T-cell (primary cell): ENCODE data around the gene DIPK1B. TPM values are rescaled to one million over a fixed set of nuclear protein-coding genes. Genes with fewer than 3 reads are reported as not detected.

Source experiments
- ATAC-seq, 4 experiments: fragments of 200-7000 bp in 3 of 4; fragments of 150-1000 bp in 1 of 4; cut with Tn5 transposase; replicated peaks in 1 of 4; 1 replicate in 3 of 4; 2 replicates in 1 of 4; pipeline ENCODE4 v1.10.0; 2021; ENCODE audit warnings: moderate library complexity in 3 of 4, mild to moderate bottlenecking in 2 of 4, moderate number of reproducible peaks in 1 of 4
- CTCF ChIA-PET, 2 donors: fragments of 300-600 bp; sonication (Branson Sonifier 250); formaldehyde crosslinking; loops; one replicate each; lab custom pipeline; 2022; ENCODE audit warnings: antibody characterized with exemption in 2 of 2; lab: Charles Lee
- POLR2A ChIA-PET, 2 donors: fragments of 300-600 bp; sonication (Branson Sonifier 250); formaldehyde crosslinking; loops; one replicate each; lab custom pipeline; 2022; ENCODE audit warnings: antibody characterized with exemption in 2 of 2; lab: Charles Lee
- DNase-seq, 35 experiments: peaks; one replicate each; pipeline versions ENCODE4 v3.0.0 to v3.0.0-alpha.2; 2013 to 2023
- H3K27ac ChIP-seq: one replicate; pipeline ENCODE4 v1.5.1; 2013; ENCODE audit warnings: low read length
- H3K27me3 ChIP-seq, 2 experiments: replicated peaks in 1 of 2; 1 replicate in 1 of 2; 2 replicates in 1 of 2; pipeline versions ENCODE4 v1.6.1 to v1.7.0; 2013; ENCODE audit warnings: low read length in 1 of 2, mixed read lengths in 1 of 2; ENCODE audit not compliant: control insufficient read depth in 2 of 2, insufficient read depth in 2 of 2; ENCODE audit errors: extremely low read depth in 1 of 2
- H3K36me3 ChIP-seq, 2 donors: 1 replicate in 1 of 2; 2 replicates in 1 of 2; pipeline versions ENCODE4 v1.6.1 to v1.7.0; 2013; ENCODE audit warnings: low read length in 1 of 2; ENCODE audit not compliant: control insufficient read depth in 2 of 2, insufficient read depth in 1 of 2; ENCODE audit errors: extremely low read depth in 1 of 2
- H3K4me1 ChIP-seq, 2 experiments: 1 replicate in 1 of 2; 2 replicates in 1 of 2; pipeline versions ENCODE4 v1.6.1 to v1.7.0; 2013; ENCODE audit warnings: low read length in 2 of 2, mixed read lengths in 1 of 2; ENCODE audit not compliant: insufficient read depth in 2 of 2, control insufficient read depth in 1 of 2; ENCODE audit errors: extremely low read depth in 1 of 2
- H3K4me3 ChIP-seq, 2 donors: 1 replicate in 1 of 2; 2 replicates in 1 of 2; pipeline versions ENCODE4 v1.5.1 to v1.7.0; 2013; ENCODE audit warnings: mild to moderate bottlenecking in 2 of 2, low read length in 1 of 2, moderate library complexity in 1 of 2; ENCODE audit not compliant: control insufficient read depth in 1 of 2; ENCODE audit errors: extremely low read depth in 1 of 2
- H3K9me3 ChIP-seq: 2 replicates; pipeline ENCODE4 v1.7.0; 2013
- H3K27ac Mint-ChIP-seq, 2 donors: one replicate each; pipeline ENCODE4 v1.8.0; 2020 to 2021; ENCODE audit warnings: mild to moderate bottlenecking in 2 of 2, mixed read lengths in 2 of 2
- H3K27me3 Mint-ChIP-seq, 2 donors: one replicate each; pipeline ENCODE4 v1.8.0; 2021 to 2022; ENCODE audit warnings: mixed read lengths in 2 of 2
- H3K36me3 Mint-ChIP-seq: one replicate; pipeline ENCODE4 v1.8.0; 2021; ENCODE audit warnings: mixed read lengths
- H3K4me1 Mint-ChIP-seq, 3 donors: one replicate each; pipeline ENCODE4 v1.8.0; 2020 to 2022; ENCODE audit warnings: mixed read lengths in 3 of 3, mild to moderate bottlenecking in 1 of 3
- H3K4me3 Mint-ChIP-seq, 3 donors: one replicate each; pipeline ENCODE4 v1.8.0; 2020 to 2022; ENCODE audit warnings: mild to moderate bottlenecking in 3 of 3, mixed read lengths in 3 of 3, moderate library complexity in 3 of 3
- H3K9me3 Mint-ChIP-seq, 3 donors: one replicate each; pipeline ENCODE4 v1.8.0; 2020 to 2022; ENCODE audit warnings: mixed read lengths in 3 of 3
- WGBS: methylation state at CpG from one replicate; pipeline ENCODE4 v1.1.5; 2013; ENCODE audit warnings: missing lambda C conversion rate; ENCODE audit not compliant: insufficient coverage; 5-methylcytosine and 5-hydroxymethylcytosine counted together
- total RNA-seq, 35 experiments: library from RNA in 6 of 35; stranded (reverse) in 6 of 35; fragments of 120-200 nt in 1 of 35; gene quantifications; one replicate each; pipeline versions ENCODE4 v1.2.1 to v1.2.4 and lab custom pipeline; 2013 to 2026

DIPK1B gene
- total RNA-seq, 5 donors from 2014 or later (not counting 1 experiment from before 2014, with no cell fraction given): 0.25 to 2.1 (median 0.77) TPM

DNA sequence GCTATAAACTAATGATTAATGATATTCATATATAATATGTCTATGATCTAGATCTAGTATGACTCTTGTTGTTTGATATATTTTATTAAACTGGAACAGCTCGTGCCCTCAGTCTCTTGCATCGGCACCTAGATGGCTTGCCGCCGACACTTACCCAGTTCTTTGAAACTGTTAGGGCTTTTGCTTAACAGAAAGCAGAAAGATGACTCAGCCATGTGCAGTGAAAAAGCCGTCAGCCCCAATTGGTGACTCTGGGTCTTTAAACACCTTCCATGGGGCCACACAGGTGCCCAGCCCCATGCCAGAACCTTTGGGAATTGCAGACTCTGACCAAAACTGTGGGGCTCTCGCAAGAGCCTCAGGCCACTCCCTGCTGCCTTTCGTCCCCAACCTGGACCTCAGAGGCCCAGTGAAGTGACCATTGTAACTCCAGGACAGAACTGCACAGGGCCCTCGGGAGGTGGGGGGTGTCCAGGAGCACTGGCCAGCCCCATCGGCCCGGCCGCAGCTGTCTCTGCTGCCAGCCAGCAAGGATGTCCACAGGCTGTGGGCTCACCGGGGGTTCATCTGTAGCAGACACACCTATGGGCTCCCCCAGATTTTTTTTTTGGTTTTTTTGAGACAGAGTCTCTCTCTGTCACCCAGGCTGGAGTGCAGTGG is 22.6 kb downstream of the DIPK1B start:
- Histone ChIP-seq H3K4me1 (no peaks in the 10 kb centered on the region), H3K27ac (no peak overlapping the region), H3K9me3 (no peaks in the 10 kb centered on the region), H3K4me3 (no peak overlapping the region), H3K36me3 (no peaks in the 10 kb centered on the region), H3K27me3 (peaks cover 0 to under 1% of the 10 kb centered on the region in 2 experiments)
- WGBS: 57% methylated on average over 11 of the region's 12 CpGs
- no peaks in the 10 kb centered on the region for H3K9me3 Mint-ChIP-seq
- DNase-seq (no peak), ATAC-seq (no peak)
- H3K4me3 Mint-ChIP-seq: no peak overlapping the region
- ChIA-PET POLR2A (no interaction called here), CTCF (no interaction called here)
- H3K27ac Mint-ChIP-seq: no peak overlapping the region
- H3K4me1 Mint-ChIP-seq: no peaks in the 10 kb centered on the region
- no peaks in the 10 kb centered on the region for H3K36me3 Mint-ChIP-seq
- no peaks in the 10 kb centered on the region for H3K27me3 Mint-ChIP-seq

- CTCF ChIA-PET: no interaction called here
These were observed 23.6 kb downstream of the DIPK1B start for GRCh38 chr9:136735812-136736480.

GRCh38 chr9:136738960-136739359 is 26.6 kb downstream of the DIPK1B start:
- H3K9me3 ChIP-seq: no peaks in the 10 kb centered on the region
- POLR2A ChIA-PET: no interaction called here
- H3K27me3 Mint-ChIP-seq: peaks cover 0 to 11% of the 10 kb centered on the region in 2 donors
- peaks cover 0 to 7% (median 6%) of the 10 kb centered on the region in 3 donors for H3K4me1 Mint-ChIP-seq
- peaks cover 0 to 25% of the 10 kb centered on the region in 2 experiments for H3K4me1 ChIP-seq
- ATAC-seq: no peak
- DNase-seq: no peak
- H3K4me3 Mint-ChIP-seq: no peak overlapping the region
- H3K27ac Mint-ChIP-seq: no peak overlapping the region
- 92% methylated on average over 20 of the region's 20 CpGs for WGBS
- no peak overlapping the region for H3K4me3 ChIP-seq
- H3K36me3 ChIP-seq: no peaks in the 10 kb centered on the region
- H3K27ac ChIP-seq: no peak overlapping the region
- H3K9me3 Mint-ChIP-seq: no peaks in the 10 kb centered on the region
- H3K36me3 Mint-ChIP-seq: no peaks in the 10 kb centered on the region
- CTCF ChIA-PET: no interaction called here
- H3K27me3 ChIP-seq: peaks cover 0 to 39% of the 10 kb centered on the region in 2 experiments

More at GRCh38 chr9:136735812-136736480, 23.6 kb downstream of the DIPK1B start:
- POLR2A ChIA-PET: no interaction called here
- H3K36me3 ChIP-seq: no peaks in the 10 kb centered on the region
- H3K4me1 ChIP-seq: peaks cover 0 to 4% of the 10 kb centered on the region in 2 experiments
- Mint-ChIP-seq H3K4me3 (no peak overlapping the region), H3K4me1 (peaks cover 0 to 1% (median 0%) of the 10 kb centered on the region in 3 donors), H3K36me3 (no peaks in the 10 kb centered on the region), H3K27ac (no peak overlapping the region), H3K9me3 (no peaks in the 10 kb centered on the region), H3K27me3 (no peaks in the 10 kb centered on the region)
- H3K27ac ChIP-seq: no peak overlapping the region
- H3K27me3 ChIP-seq: peaks cover 0 to 9% of the 10 kb centered on the region in 2 experiments
- no peak overlapping the region for H3K4me3 ChIP-seq
- 90% methylated on average over 15 of the region's 21 CpGs for WGBS
- H3K9me3 ChIP-seq: no peaks in the 10 kb centered on the region
- DNase-seq (no peak), ATAC-seq (no peak)

GRCh38 chr9:136739509-136739908 is 27.1 kb downstream of the DIPK1B start:
- Histone ChIP-seq H3K4me3 (no peak overlapping the region), H3K27ac (no peak overlapping the region), H3K36me3 (no peaks in the 10 kb centered on the region), H3K4me1 (peaks cover 0 to 25% of the 10 kb centered on the region in 2 experiments), H3K9me3 (no peaks in the 10 kb centered on the region), H3K27me3 (peaks cover 0 to 44% of the 10 kb centered on the region in 2 experiments)
- Mint-ChIP-seq H3K9me3 (no peaks in the 10 kb centered on the region), H3K36me3 (no peaks in the 10 kb centered on the region), H3K4me3 (no peak overlapping the region), H3K27ac (no peak overlapping the region), H3K4me1 (peaks cover 0 to 7% (median 6%) of the 10 kb centered on the region in 3 donors), H3K27me3 (peaks cover 0 to 11% of the 10 kb centered on the region in 2 donors)
- DNase-seq (no peak), ATAC-seq (no peak)
- WGBS: 92% methylated on average over 23 of the region's 23 CpGs
- ChIA-PET POLR2A (no interaction called here), CTCF (no interaction called here)

GRCh38 chr9:136740069-136740468 is 27.7 kb downstream of the DIPK1B start:
- no peaks in the 10 kb centered on the region for H3K9me3 Mint-ChIP-seq
- no peaks in the 10 kb centered on the region for H3K36me3 Mint-ChIP-seq
- ChIA-PET CTCF (no interaction called here), POLR2A (no interaction called here)
- no peaks in the 10 kb centered on the region for H3K36me3 ChIP-seq
- H3K4me1 Mint-ChIP-seq: peaks cover 0 to 7% (median 6%) of the 10 kb centered on the region in 3 donors
- WGBS: 87% methylated on average over 7 of the region's 11 CpGs
- H3K27ac Mint-ChIP-seq: no peak overlapping the region
- ATAC-seq (no peak), DNase-seq (no peak)
- no peak overlapping the region for H3K4me3 ChIP-seq
- H3K9me3 ChIP-seq: no peaks in the 10 kb centered on the region
- peaks cover 0 to 11% of the 10 kb centered on the region in 2 donors for H3K27me3 Mint-ChIP-seq
- H3K27me3 ChIP-seq: peaks cover 0 to 50% of the 10 kb centered on the region in 2 experiments
- peak overlapping the region in 1 of 3 donors; percentile 44 for H3K4me3 Mint-ChIP-seq
- H3K27ac ChIP-seq: no peak overlapping the region
- H3K4me1 ChIP-seq: peaks cover 0 to 25% of the 10 kb centered on the region in 2 experiments

DNA sequence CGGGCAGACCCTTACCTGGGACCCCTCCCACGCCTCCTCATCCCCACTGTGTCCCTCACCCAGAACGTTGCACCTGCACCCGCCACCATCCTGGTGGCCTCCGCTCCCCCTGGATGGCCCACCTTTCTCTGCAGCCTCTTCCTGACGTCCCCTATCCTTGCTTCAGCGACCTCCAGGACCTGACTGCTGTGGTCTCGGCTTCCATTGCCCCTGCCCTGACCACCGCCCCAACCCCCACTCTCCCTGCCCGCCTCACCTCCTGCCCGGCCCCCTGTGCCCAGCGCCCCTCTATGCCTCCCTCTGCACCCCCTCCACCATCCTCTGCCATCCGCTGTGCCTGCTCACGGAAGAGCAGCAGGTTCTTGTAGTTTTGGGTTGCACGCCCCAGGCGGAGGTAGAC is 28.1 kb downstream of the DIPK1B start:
- DNase-seq: no peak
- ATAC-seq: no peak
- Histone ChIP-seq H3K4me1 (peaks cover 0 to 25% of the 10 kb centered on the region in 2 experiments), H3K9me3 (no peaks in the 10 kb centered on the region), H3K36me3 (no peaks in the 10 kb centered on the region), H3K27me3 (peaks cover 0 to 54% of the 10 kb centered on the region in 2 experiments), H3K4me3 (no peak overlapping the region), H3K27ac (no peak overlapping the region)
- CTCF ChIA-PET: no interaction called here
- Mint-ChIP-seq H3K36me3 (no peaks in the 10 kb centered on the region), H3K27ac (no peak overlapping the region), H3K9me3 (no peaks in the 10 kb centered on the region), H3K4me1 (peaks cover 0 to 7% (median 6%) of the 10 kb centered on the region in 3 donors), H3K4me3 (peak overlapping the region in 2 of 3 donors; percentile 39 to 44), H3K27me3 (peaks cover 0 to 11% of the 10 kb centered on the region in 2 donors)
- WGBS: 88% methylated on average over 15 of the region's 16 CpGs
- POLR2A ChIA-PET: no interaction called here
